Measurements from ENCODE around the gene CATSPERZ. TPM values are rescaled to one million over a fixed set of nuclear protein-coding genes. Genes with fewer than 3 reads are reported as not detected.

The CATSPERZ gene
- total and polyA plus RNA-seq, 3 donors from 2014 or later = 278 to 1,116 (median 484) TPM

- intact Hi-C loops (cut with DNase I; ENCODE audit: low total_unique reads) = no loop called here
- TF ChIP-seq POLR2A (IDR thresholded peaks at IDR 0.05) = no peak
- H3K4me3 ChIP-seq = no peak overlapping the region
- WGBS, 2 donors = 91 to 96% methylated on average over 9 to 35 of the region's 35 CpGs
- peaks cover 19% of the 10 kb centered on the region for H3K4me1 ChIP-seq
- no peaks in the 10 kb centered on the region for H3K27me3 ChIP-seq
- no peak for DNase-seq
- no peaks in the 10 kb centered on the region for H3K9me3 ChIP-seq
- H3K36me3 ChIP-seq (ENCODE audit: low read depth, missing control alignments) = no peaks in the 10 kb centered on the region
- H3K27ac ChIP-seq = no peak overlapping the region
These were observed 44.7 kb upstream of the CATSPERZ start for GRCh38 chr11:64255135-64256128.

GRCh38 chr11:64256300-64256699 is 43.9 kb upstream of the CATSPERZ start:
- Histone ChIP-seq H3K4me3 (no peak overlapping the region), H3K27ac (no peak overlapping the region), H3K36me3 (ENCODE audit: low read depth, missing control alignments) (no peaks in the 10 kb centered on the region), H3K27me3 (no peaks in the 10 kb centered on the region), H3K9me3 (no peaks in the 10 kb centered on the region), H3K4me1 (peaks cover 12% of the 10 kb centered on the region)
- 89% methylated on average over 15 of the region's 15 CpGs; no CpG with 5 or more reads in 1 of the 2 donors for WGBS, 2 donors
- no peak for DNase-seq
- no peak for TF ChIP-seq CTCF (IDR thresholded peaks at IDR 0.05)
- TF ChIP-seq POLR2A (IDR thresholded peaks at IDR 0.05) = no peak
- intact Hi-C loops (cut with DNase I; ENCODE audit: low total_unique reads) = no loop called here

- TF ChIP-seq POLR2A (IDR thresholded peaks at IDR 0.05) (no peak), CTCF (IDR thresholded peaks at IDR 0.05) (no peak)
- Histone ChIP-seq H3K4me1 (no peaks in the 10 kb centered on the region), H3K36me3 (ENCODE audit: low read depth, missing control alignments) (no peaks in the 10 kb centered on the region), H3K4me3 (no peak overlapping the region), H3K9me3 (no peaks in the 10 kb centered on the region), H3K27ac (no peak overlapping the region), H3K27me3 (no peaks in the 10 kb centered on the region)
- intact Hi-C loops (cut with DNase I; ENCODE audit: low total_unique reads) = no loop called here
- DNase-seq = no peak
- WGBS, 2 donors = 88 to 90% methylated on average over 23 to 24 of the region's 24 CpGs
These were observed 41.8 kb upstream of the CATSPERZ start for GRCh38 chr11:64258356-64258755.

- H3K36me3 ChIP-seq (ENCODE audit: low read depth, missing control alignments) = no peaks in the 10 kb centered on the region
- intact Hi-C loops (cut with DNase I; ENCODE audit: low total_unique reads) = no loop called here
- peaks cover 1% of the 10 kb centered on the region for H3K4me1 ChIP-seq
- H3K27me3 ChIP-seq = no peaks in the 10 kb centered on the region
- H3K9me3 ChIP-seq = no peaks in the 10 kb centered on the region
- no peak overlapping the region for H3K4me3 ChIP-seq
- whole genome bisulfite sequencing, 2 donors = 92 to 96% methylated on average over 27 to 32 of the region's 32 CpGs
- H3K27ac ChIP-seq = no peak overlapping the region
- TF ChIP-seq POLR2A (IDR thresholded peaks at IDR 0.05) (no peak), CTCF (IDR thresholded peaks at IDR 0.05) (no peak)
- DNase-seq = no peak
These were observed 41.1 kb upstream of the CATSPERZ start for GRCh38 chr11:64258946-64259532.

- H3K4me3 ChIP-seq = no peak overlapping the region
- no peaks in the 10 kb centered on the region for H3K27me3 ChIP-seq
- H3K27ac ChIP-seq = no peak overlapping the region
- H3K4me1 ChIP-seq = peaks cover 6% of the 10 kb centered on the region
- TF ChIP-seq CTCF (IDR thresholded peaks at IDR 0.05) = no peak
- no peak for TF ChIP-seq POLR2A (IDR thresholded peaks at IDR 0.05)
- H3K9me3 ChIP-seq = no peaks in the 10 kb centered on the region
- H3K36me3 ChIP-seq (ENCODE audit: low read depth, missing control alignments) = no peaks in the 10 kb centered on the region
- WGBS, 2 donors = 85 to 90% methylated on average over 4 of the region's 4 CpGs
- intact Hi-C loops (cut with DNase I; ENCODE audit: low total_unique reads) = no loop called here
- DNase-seq = no peak
These were observed 40.6 kb upstream of the CATSPERZ start for GRCh38 chr11:64259533-64260067.

Data from testis (tissue), 3 donors.